Liver (tissue), 3 donors: ENCODE results near the gene BATF.

Experiments
- EGR1 ChIP-seq, 2 donors: IDR thresholded peaks; 2 replicates each; pipeline ENCODE4 v1.6.1; 2016 to 2018; ENCODE audit warnings: antibody characterized with exemption in 2 of 2, low read depth in 2 of 2
- GABPA ChIP-seq, 2 donors: IDR thresholded peaks in 1 of 2; conservative IDR thresholded peaks in 1 of 2; 2 replicates each; pipeline ENCODE4 v1.6.1; 2016; ENCODE audit warnings: antibody characterized with exemption in 2 of 2, mild to moderate bottlenecking in 1 of 2, moderate library complexity in 1 of 2
- HNF4G ChIP-seq: IDR thresholded peaks from 2 replicates; pipeline ENCODE4 v1.6.1; 2016; ENCODE audit warnings: antibody characterized with exemption
- JUND ChIP-seq, 2 donors: IDR thresholded peaks; 2 replicates each; pipeline ENCODE4 v1.6.1; 2016; ENCODE audit warnings: antibody characterized with exemption in 2 of 2
- RAD21 ChIP-seq, 2 donors: IDR thresholded peaks; 2 replicates each; pipeline ENCODE4 v1.6.1; 2016; ENCODE audit warnings: antibody characterized with exemption in 2 of 2, mild to moderate bottlenecking in 2 of 2
- RXRA ChIP-seq, 2 donors: IDR thresholded peaks; 2 replicates each; pipeline ENCODE4 v1.6.1; 2017 to 2018; ENCODE audit warnings: antibody characterized with exemption in 2 of 2, mild to moderate bottlenecking in 1 of 2
- SP1 ChIP-seq: IDR thresholded peaks from 2 replicates; pipeline ENCODE4 v1.6.1; 2018; ENCODE audit warnings: antibody characterized with exemption, mild to moderate bottlenecking
- TAF1 ChIP-seq: conservative IDR thresholded peaks from 2 replicates; pipeline ENCODE4 v1.6.1; 2016; ENCODE audit warnings: antibody characterized with exemption, mild to moderate bottlenecking
- YY1 ChIP-seq: IDR thresholded peaks from 2 replicates; pipeline ENCODE4 v1.6.1; 2016; ENCODE audit warnings: antibody characterized with exemption, mild to moderate bottlenecking
- ZBTB33 ChIP-seq: IDR thresholded peaks from 2 replicates; pipeline ENCODE4 v1.6.1; 2016; ENCODE audit warnings: antibody characterized with exemption
- TF ChIP-seq, protein P1 (sequence below): IDR thresholded peaks from 2 replicates; pipeline ENCODE4 v1.6.1; 2016; ENCODE audit warnings: antibody characterized with exemption
- TF ChIP-seq, protein P2 (sequence below): IDR thresholded peaks from 2 replicates; pipeline ENCODE4 v1.6.1; 2016; ENCODE audit warnings: antibody characterized with exemption, mild to moderate bottlenecking
- TF ChIP-seq, protein P3 (sequence below): fragments of 150-350 bp; IDR thresholded peaks from 2 replicates; pipeline ENCODE4 v1.5.1; 2017; ENCODE audit warnings: improper control_type of control experiment, low read depth, low read length; ENCODE audit not compliant: missing input control
- TF ChIP-seq, protein P4 (sequence below): IDR thresholded peaks from 2 replicates; pipeline ENCODE4 v1.6.1; 2016; ENCODE audit warnings: antibody characterized with exemption
- donor health status: healthy.
- donor health status: healthy.

GRCh38 chr14:75570797-75571196 lies 48.5 kb downstream of the BATF start:
- TF ChIP-seq, protein P1, sequence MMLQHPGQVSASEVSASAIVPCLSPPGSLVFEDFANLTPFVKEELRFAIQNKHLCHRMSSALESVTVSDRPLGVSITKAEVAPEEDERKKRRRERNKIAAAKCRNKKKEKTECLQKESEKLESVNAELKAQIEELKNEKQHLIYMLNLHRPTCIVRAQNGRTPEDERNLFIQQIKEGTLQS = no peak
- no peak for TF ChIP-seq RAD21 (IDR thresholded peaks at IDR 0.05)
- TF ChIP-seq, protein P2, sequence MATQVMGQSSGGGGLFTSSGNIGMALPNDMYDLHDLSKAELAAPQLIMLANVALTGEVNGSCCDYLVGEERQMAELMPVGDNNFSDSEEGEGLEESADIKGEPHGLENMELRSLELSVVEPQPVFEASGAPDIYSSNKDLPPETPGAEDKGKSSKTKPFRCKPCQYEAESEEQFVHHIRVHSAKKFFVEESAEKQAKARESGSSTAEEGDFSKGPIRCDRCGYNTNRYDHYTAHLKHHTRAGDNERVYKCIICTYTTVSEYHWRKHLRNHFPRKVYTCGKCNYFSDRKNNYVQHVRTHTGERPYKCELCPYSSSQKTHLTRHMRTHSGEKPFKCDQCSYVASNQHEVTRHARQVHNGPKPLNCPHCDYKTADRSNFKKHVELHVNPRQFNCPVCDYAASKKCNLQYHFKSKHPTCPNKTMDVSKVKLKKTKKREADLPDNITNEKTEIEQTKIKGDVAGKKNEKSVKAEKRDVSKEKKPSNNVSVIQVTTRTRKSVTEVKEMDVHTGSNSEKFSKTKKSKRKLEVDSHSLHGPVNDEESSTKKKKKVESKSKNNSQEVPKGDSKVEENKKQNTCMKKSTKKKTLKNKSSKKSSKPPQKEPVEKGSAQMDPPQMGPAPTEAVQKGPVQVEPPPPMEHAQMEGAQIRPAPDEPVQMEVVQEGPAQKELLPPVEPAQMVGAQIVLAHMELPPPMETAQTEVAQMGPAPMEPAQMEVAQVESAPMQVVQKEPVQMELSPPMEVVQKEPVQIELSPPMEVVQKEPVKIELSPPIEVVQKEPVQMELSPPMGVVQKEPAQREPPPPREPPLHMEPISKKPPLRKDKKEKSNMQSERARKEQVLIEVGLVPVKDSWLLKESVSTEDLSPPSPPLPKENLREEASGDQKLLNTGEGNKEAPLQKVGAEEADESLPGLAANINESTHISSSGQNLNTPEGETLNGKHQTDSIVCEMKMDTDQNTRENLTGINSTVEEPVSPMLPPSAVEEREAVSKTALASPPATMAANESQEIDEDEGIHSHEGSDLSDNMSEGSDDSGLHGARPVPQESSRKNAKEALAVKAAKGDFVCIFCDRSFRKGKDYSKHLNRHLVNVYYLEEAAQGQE = no peak
- TF ChIP-seq, protein P3, sequence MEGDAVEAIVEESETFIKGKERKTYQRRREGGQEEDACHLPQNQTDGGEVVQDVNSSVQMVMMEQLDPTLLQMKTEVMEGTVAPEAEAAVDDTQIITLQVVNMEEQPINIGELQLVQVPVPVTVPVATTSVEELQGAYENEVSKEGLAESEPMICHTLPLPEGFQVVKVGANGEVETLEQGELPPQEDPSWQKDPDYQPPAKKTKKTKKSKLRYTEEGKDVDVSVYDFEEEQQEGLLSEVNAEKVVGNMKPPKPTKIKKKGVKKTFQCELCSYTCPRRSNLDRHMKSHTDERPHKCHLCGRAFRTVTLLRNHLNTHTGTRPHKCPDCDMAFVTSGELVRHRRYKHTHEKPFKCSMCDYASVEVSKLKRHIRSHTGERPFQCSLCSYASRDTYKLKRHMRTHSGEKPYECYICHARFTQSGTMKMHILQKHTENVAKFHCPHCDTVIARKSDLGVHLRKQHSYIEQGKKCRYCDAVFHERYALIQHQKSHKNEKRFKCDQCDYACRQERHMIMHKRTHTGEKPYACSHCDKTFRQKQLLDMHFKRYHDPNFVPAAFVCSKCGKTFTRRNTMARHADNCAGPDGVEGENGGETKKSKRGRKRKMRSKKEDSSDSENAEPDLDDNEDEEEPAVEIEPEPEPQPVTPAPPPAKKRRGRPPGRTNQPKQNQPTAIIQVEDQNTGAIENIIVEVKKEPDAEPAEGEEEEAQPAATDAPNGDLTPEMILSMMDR = no peak
- TF ChIP-seq, protein P4, sequence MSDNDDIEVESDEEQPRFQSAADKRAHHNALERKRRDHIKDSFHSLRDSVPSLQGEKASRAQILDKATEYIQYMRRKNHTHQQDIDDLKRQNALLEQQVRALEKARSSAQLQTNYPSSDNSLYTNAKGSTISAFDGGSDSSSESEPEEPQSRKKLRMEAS = no peak
- no peak for TF ChIP-seq SP1
- TF ChIP-seq ZBTB33 = no peak
- no peak for TF ChIP-seq GABPA (IDR thresholded peaks at IDR 0.05 in 1 of 2, conservative IDR thresholded peaks at IDR 0.05 in 1 of 2)
- TF ChIP-seq YY1 = no peak
- no peak for TF ChIP-seq RXRA (IDR thresholded peaks at IDR 0.05)
- TF ChIP-seq TAF1 = no peak
- no peak for TF ChIP-seq HNF4G
- no peak for TF ChIP-seq JUND (IDR thresholded peaks at IDR 0.05)
- no peak for TF ChIP-seq EGR1 (IDR thresholded peaks at IDR 0.05; ENCODE audit: low read depth in 2 of 2)
